ENCODE results near the gene KRTAP9-1. TPM values are rescaled to one million over a fixed set of nuclear protein-coding genes. Genes with fewer than 3 reads are reported as not detected.
"Not testable (repeated sequence)": the region's sequence is repeated elsewhere in the genome, so short reads cannot be mapped to it uniquely, and the experiment has no call there.

Gene KRTAP9-1
- total and polyA plus RNA-seq, 10 donors = not detected

DNA sequence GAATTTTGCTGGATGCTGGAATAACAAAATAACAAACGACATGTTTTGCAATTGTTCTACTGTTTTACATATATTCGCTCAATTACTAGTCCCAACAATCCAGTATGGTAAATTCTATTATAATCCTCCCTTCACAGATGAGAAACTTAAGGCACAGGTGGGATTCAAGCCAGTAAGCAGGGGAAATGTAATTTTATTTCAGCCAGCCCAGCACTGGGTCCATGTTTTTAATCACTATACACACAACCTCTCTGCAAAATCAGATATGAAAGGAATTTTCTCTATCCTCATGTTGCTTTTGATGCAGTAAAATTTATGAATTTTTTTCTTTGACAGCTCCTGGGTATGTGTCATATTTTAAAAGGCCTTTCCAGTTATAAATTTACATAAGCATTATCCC, 44.4 kb upstream of the KRTAP9-1 start:
- TF ChIP-seq CTCF (IDR thresholded peaks at IDR 0.05 in 8 of 11, conservative IDR thresholded peaks at IDR 0.05 in 3 of 11) = no peak
- TF ChIP-seq POLR2A (IDR thresholded peaks at IDR 0.05) = no peak
- no peak for TF ChIP-seq POLR2AphosphoS5 (IDR thresholded peaks at IDR 0.05)
- Histone ChIP-seq H3K4me1 (no peaks in the 10 kb centered on the region), H3K36me3 (no peaks in the 10 kb centered on the region), H3K9me3 (peaks cover 0 to 40% (median 26%) of the 10 kb centered on the region in 8 donors), H3K4me3 (no peak overlapping the region), H3K27ac (no peak overlapping the region), H3K27me3 (replicated peaks in 1 of 7) (peaks cover 0 to 4% (median 0%) of the 10 kb centered on the region in 7 donors)
- intact Hi-C loops (cut with DNase I; ENCODE audit: low total_unique reads) = no loop called here
- WGBS, 5 donors = 87 to 95% (median 94%) methylated on average over 2 of the region's 2 CpGs
- DNase-seq = no peak

DNA sequence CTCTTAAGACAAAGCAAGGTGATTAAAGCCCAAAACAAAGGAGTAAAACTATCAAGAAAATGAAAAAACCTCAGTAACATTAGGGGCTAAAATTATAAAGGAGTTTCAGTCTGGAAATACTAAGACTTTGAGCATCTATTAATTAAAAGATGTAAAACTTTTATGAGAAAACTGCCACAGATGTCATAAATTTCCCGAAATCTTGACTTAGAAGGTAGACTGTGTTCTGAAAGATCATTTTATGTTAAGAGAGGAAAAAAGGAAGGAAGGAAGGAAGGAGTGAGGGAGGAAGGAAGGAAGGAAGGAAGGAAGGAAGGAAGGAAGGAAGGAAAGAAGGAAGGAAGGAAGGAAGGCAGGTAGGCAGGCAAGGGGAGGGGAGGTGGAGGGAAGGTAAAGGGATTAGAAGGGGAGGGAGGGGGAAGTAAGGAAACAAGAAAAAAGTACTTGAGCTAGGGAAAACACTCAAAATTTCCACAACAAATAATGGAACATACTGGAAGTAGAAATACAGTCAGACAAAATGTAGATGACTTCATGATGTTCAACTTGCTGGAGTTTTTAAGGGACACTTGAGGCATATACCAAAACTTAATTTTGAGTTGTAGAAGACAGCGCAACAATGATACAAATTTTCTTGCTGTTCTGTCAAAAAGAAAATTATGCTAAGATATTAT, 42.0 kb upstream of the KRTAP9-1 start:
- Histone ChIP-seq H3K27me3 (replicated peaks in 1 of 7) (peaks cover 0 to 4% (median 0%) of the 10 kb centered on the region in 7 donors), H3K4me3 (no peak overlapping the region), H3K27ac (no peak overlapping the region), H3K9me3 (peaks cover 0 to 21% (median 17%) of the 10 kb centered on the region in 8 donors), H3K36me3 (no peaks in the 10 kb centered on the region), H3K4me1 (no peaks in the 10 kb centered on the region)
- no peak for DNase-seq
- intact Hi-C loops (cut with DNase I; ENCODE audit: low total_unique reads) = no loop called here
- 71 to 97% (median 94%) methylated on average over 2 of the region's 2 CpGs for WGBS, 5 donors
- TF ChIP-seq CTCF (IDR thresholded peaks at IDR 0.05 in 8 of 11, conservative IDR thresholded peaks at IDR 0.05 in 3 of 11) = no peak
- TF ChIP-seq POLR2AphosphoS5 (IDR thresholded peaks at IDR 0.05) = no peak
- no peak for TF ChIP-seq POLR2A (IDR thresholded peaks at IDR 0.05)

DNA sequence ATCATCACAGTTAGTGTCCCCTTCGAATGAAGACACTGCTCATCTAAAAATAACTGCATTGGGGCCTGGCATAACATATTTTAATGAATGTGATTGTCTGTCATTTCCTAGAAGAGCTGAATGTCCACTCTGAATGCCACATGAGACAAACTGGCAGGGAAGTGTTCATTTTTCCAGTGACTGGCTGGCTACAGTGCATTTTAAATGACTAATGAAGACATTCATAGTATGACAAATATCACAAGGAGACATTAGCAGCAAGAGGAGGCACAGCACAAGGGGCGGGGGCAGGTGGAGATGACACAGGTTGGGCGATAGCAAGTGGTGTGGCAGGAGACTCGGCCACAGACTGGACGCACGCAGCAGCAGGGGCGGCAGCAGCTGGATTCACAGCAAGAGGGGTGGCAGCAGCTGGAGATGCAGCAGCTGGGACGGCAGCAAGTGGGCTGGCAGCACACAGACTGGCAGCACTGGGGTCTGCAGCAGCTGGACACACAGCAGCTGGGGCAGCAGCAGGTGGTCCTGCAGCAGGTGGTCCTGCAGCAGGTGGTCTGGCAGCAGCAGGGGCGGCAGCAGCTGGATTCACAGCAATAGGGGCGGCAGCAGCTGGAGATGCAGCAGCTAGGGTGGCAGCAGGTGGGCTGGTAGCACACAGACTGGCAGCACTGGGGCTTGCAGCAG, 40.6 kb upstream of the KRTAP9-1 start:
- H3K4me3 ChIP-seq; H3K36me3 ChIP-seq; H3K27ac ChIP-seq; H3K9me3 ChIP-seq; DNase-seq; intact Hi-C loops (cut with DNase I; ENCODE audit: low total_unique reads); H3K4me1 ChIP-seq; H3K27me3 ChIP-seq (replicated peaks in 1 of 7): not testable (repeated sequence)
- WGBS, 5 donors = 74 to 90% (median 82%) methylated on average over 10 of the region's 10 CpGs

GRCh38 chr17:41149652-41149985, 40.1 kb upstream of the KRTAP9-1 start, which contains the start of gene KRTAP4-5:
KRTAP4-5 (minus strand) TSS chr17:41149825; CDS start chr17:41149767, 58 bp downstream.
- WGBS, 5 donors = 30 to 64% (median 61%) methylated on average over 2 of the region's 2 CpGs
- TF ChIP-seq CTCF (IDR thresholded peaks at IDR 0.05 in 8 of 11, conservative IDR thresholded peaks at IDR 0.05 in 3 of 11) (no peak), POLR2AphosphoS5 (IDR thresholded peaks at IDR 0.05) (no peak)
- no peak for DNase-seq

More at GRCh38 chr17:41149652-41149985, 40.1 kb upstream of the KRTAP9-1 start, which contains the start of gene KRTAP4-5:
- no peaks in the 10 kb centered on the region for H3K36me3 ChIP-seq
- peaks cover 0 to 4% (median 0%) of the 10 kb centered on the region in 7 donors for H3K27me3 ChIP-seq (replicated peaks in 1 of 7)
- H3K27ac ChIP-seq = no peak within 1 kb of the TSS
- no peaks in the 10 kb centered on the region for H3K4me1 ChIP-seq
- peaks cover 0 to 2% (median 0%) of the 10 kb centered on the region in 8 donors for H3K9me3 ChIP-seq
- intact Hi-C loops (cut with DNase I; ENCODE audit: low total_unique reads) = no loop called here
- H3K4me3 ChIP-seq = no peak within 1 kb of the TSS
